NCI-H1694 (cell line): ENCODE measurements around the gene COIL.

ENCODE experiments used
- DNase-seq: peaks from one replicate; lab custom pipeline; 2025; lab: John Stamatoyannopoulos, UW

The COIL gene

GRCh38 chr17:56908001-56908542, 52.8 kb downstream of the COIL start:
- DNase-seq = no peak

- DNase-seq = no peak
These were observed 57.3 kb downstream of the COIL start for GRCh38 chr17:56903560-56903959.

- DNase-seq = no peak
These were observed 58.5 kb downstream of the COIL start for GRCh38 chr17:56902348-56902747.

- no peak for DNase-seq
These were observed 61.4 kb downstream of the COIL start for GRCh38 chr17:56899403-56899802.

GRCh38 chr17:56898874-56899273, 62.0 kb downstream of the COIL start:
- DNase-seq = no peak

- DNase-seq = no peak
These were observed 63.0 kb downstream of the COIL start for GRCh38 chr17:56897646-56898424.

GRCh38 chr17:56896968-56897359, 63.9 kb downstream of the COIL start:
- DNase-seq = no peak

GRCh38 chr17:56896217-56896967, 64.5 kb downstream of the COIL start:
- no peak for DNase-seq

- no peak for DNase-seq
These were observed 65.9 kb downstream of the COIL start for GRCh38 chr17:56894859-56895455.

- DNase-seq = no peak
These were observed 67.3 kb downstream of the COIL start for GRCh38 chr17:56893503-56893902.

GRCh38 chr17:56892333-56892732, 68.5 kb downstream of the COIL start:
- no peak for DNase-seq

GRCh38 chr17:56891751-56892150, 69.1 kb downstream of the COIL start:
- no peak for DNase-seq

GRCh38 chr17:56890906-56891674, 69.8 kb downstream of the COIL start:
- DNase-seq = no peak

- no peak for DNase-seq
These were observed 70.5 kb downstream of the COIL start for GRCh38 chr17:56890390-56890789.
